GM12874 (cell line): Measurements from ENCODE around the gene DACH1.

Experiments used
- CTCF ChIP-seq: IDR thresholded peaks from 2 replicates; pipeline ENCODE4 v1.5.1; 2011; ENCODE audit warnings: low read depth, mild to moderate bottlenecking, control low read depth, low read length, moderate library complexity; ENCODE audit not compliant: insufficient read depth

Gene DACH1

GRCh38 chr13:71820699-71821098 is 46.3 kb downstream of the DACH1 start:
- no peak for TF ChIP-seq CTCF

GRCh38 chr13:71817335-71817734 is 49.7 kb downstream of the DACH1 start:
- no peak for TF ChIP-seq CTCF

- no peak for TF ChIP-seq CTCF
Observed at GRCh38 chr13:71814806-71815360, 52.1 kb downstream of the DACH1 start.

GRCh38 chr13:71813187-71813586 is 53.8 kb downstream of the DACH1 start:
- no peak for TF ChIP-seq CTCF

- TF ChIP-seq CTCF = no peak
Observed at GRCh38 chr13:71811344-71811743, 55.7 kb downstream of the DACH1 start.

- TF ChIP-seq CTCF = no peak
Observed at GRCh38 chr13:71808708-71809107, 58.3 kb downstream of the DACH1 start.

GRCh38 chr13:71806886-71807285 is 60.1 kb downstream of the DACH1 start:
- no peak for TF ChIP-seq CTCF

- TF ChIP-seq CTCF = no peak
Observed at GRCh38 chr13:71803066-71803465, 63.9 kb downstream of the DACH1 start.
